ENCODE data around the gene RAP1A. TPM values are rescaled to one million over a fixed set of nuclear protein-coding genes. Genes with fewer than 3 reads are reported as not detected.

The RAP1A gene
- total RNA-seq, 1 experiment from 2014 or later, result 26.7 TPM

- no peak overlapping the region for H3K27ac Mint-ChIP-seq
- Histone ChIP-seq H4K8ac (replicated peaks; ENCODE audit: insufficient read length, low read depth, low read length) (no peak overlapping the region), H4K20me1 (ENCODE audit: control insufficient read depth, insufficient read depth, insufficient read length) (no peaks in the 10 kb centered on the region), H2BK12ac (ENCODE audit: insufficient read length, low read depth, low read length) (no peak overlapping the region), H3K4ac (ENCODE audit: low read depth, low read length) (no peak overlapping the region), H3K9ac (ENCODE audit: extremely low read depth, insufficient read length, low read length) (no peak overlapping the region), H4K91ac (ENCODE audit: insufficient read length, low read depth, low read length) (no peak overlapping the region), H3K27me3 (ENCODE audit: insufficient read depth, low read length) (no peaks in the 10 kb centered on the region), H2BK120ac (ENCODE audit: low read depth, low read length, poor library complexity, severe bottlenecking) (no peak overlapping the region), H3K14ac (ENCODE audit: insufficient read depth, low read length) (no peak overlapping the region), H2BK15ac (ENCODE audit: low read depth, low read length) (no peak overlapping the region), H4K5ac (ENCODE audit: insufficient read length, low read depth, low read length) (no peak overlapping the region), H3K23me2 (ENCODE audit: insufficient read length, low read depth, low read length, poor library complexity, severe bottlenecking) (no peaks in the 10 kb centered on the region), H2AK5ac (ENCODE audit: insufficient read length, low read length) (no peak overlapping the region), H2AFZ (ENCODE audit: low read length) (no peak overlapping the region), H3K4me1 (ENCODE audit: insufficient read depth, low read length) (peaks cover 2% of the 10 kb centered on the region), H3K79me2 (ENCODE audit: insufficient read depth, low read length) (no peaks in the 10 kb centered on the region), H3K23ac (ENCODE audit: insufficient read length, low read depth, low read length) (no peak overlapping the region), H3K18ac (ENCODE audit: insufficient read length, low read depth, low read length) (no peak overlapping the region), H3K4me2 (ENCODE audit: insufficient read depth, insufficient read length, low read length) (no peak overlapping the region), H3K79me1 (ENCODE audit: insufficient read depth, low read depth, low read length, poor library complexity, severe bottlenecking) (no peaks in the 10 kb centered on the region), H2BK20ac (ENCODE audit: low read depth, low read length, poor library complexity, severe bottlenecking) (no peak overlapping the region), H3K56ac (ENCODE audit: insufficient read length, low read depth, low read length) (no peak overlapping the region), H2BK5ac (ENCODE audit: insufficient read length, low read length) (no peak overlapping the region), H3K9me3 (ENCODE audit: control insufficient read depth, low read depth, low read length) (no peaks in the 10 kb centered on the region), H3T11ph (ENCODE audit: low read length) (no peak overlapping the region), H3K27ac (ENCODE audit: insufficient read length, low read depth, low read length) (no peak overlapping the region)
- H3K27me3 Mint-ChIP-seq (ENCODE audit: low read depth), result peaks cover 10% of the 10 kb centered on the region
- no peaks in the 10 kb centered on the region; a peak in 1 of 7 replicates for H3K36me3 Mint-ChIP-seq (ENCODE audit: insufficient read depth in 1 of 3, low read depth in 3 of 3)
- DNase-seq, result no peak
- no peaks in the 10 kb centered on the region; a peak in 1 of 5 replicates for H3K9me3 Mint-ChIP-seq
- H3K4me1 Mint-ChIP-seq, result peaks cover 24 to 29% of the 10 kb centered on the region in 2 experiments
- WGBS (ENCODE audit: extremely low coverage, insufficient read length, low lambda C conversion rate), result no CpG with 5 or more reads among the region's 4 CpGs
- no peak overlapping the region for H3K4me3 Mint-ChIP-seq
- no peak for TF ChIP-seq CTCF (conservative IDR thresholded peaks at IDR 0.05)
Measured at GRCh38 chr1:111747947-111748346, 128.4 kb downstream of the RAP1A start.
